PC-3 (cell line): ENCODE results near the gene RBM20. TPM values are rescaled to one million over a fixed set of nuclear protein-coding genes. Genes with fewer than 3 reads are reported as not detected.

ENCODE experiments used
- ATAC-seq: fragments of 200-7000 bp; cut with Tn5 transposase; 2 replicates; pipeline ENCODE4 v1.9.1; 2020; ENCODE audit warnings: mild to moderate bottlenecking, moderate library complexity
- BruUV-seq: library from RNA; stranded (reverse); fragments of 400-500 nt; replicated peaks from 2 replicates; lab custom pipeline; 2021; lab: Mats Ljungman, UMichigan
- CTCF ChIA-PET: fragments of 300-600 bp; sonication (Branson Sonifier 250); formaldehyde crosslinking; loops from one replicate; lab custom pipeline; 2022; ENCODE audit warnings: antibody characterized with exemption; lab: Charles Lee
- POLR2A ChIA-PET: fragments of 300-600 bp; sonication (Branson Sonifier 250); formaldehyde crosslinking; loops from one replicate; lab custom pipeline; 2022; ENCODE audit warnings: antibody characterized with exemption; ENCODE audit not compliant: unreplicated experiment; lab: Charles Lee
- DNase-seq: peaks from one replicate; pipeline ENCODE4 v3.0.0-alpha.2; 2015
- H2AFZ ChIP-seq: fragments of 300-600 bp; sonication (generic); 2 replicates; pipeline ENCODE4 v1.6.0; 2016; ENCODE audit warnings: antibody characterized with exemption, low read length
- H3F3A ChIP-seq: fragments of 300-600 bp; sonication (generic); one replicate; pipeline ENCODE4 v1.6.0; 2017; ENCODE audit warnings: antibody characterized with exemption, low read length, control low read depth, mild to moderate bottlenecking; ENCODE audit not compliant: unreplicated experiment
- H3K27ac ChIP-seq: fragments of 300-600 bp; sonication (generic); 2 replicates; pipeline ENCODE4 v1.5.1; 2016; ENCODE audit warnings: mild to moderate bottlenecking, low read length
- H3K27me3 ChIP-seq: fragments of 300-600 bp; sonication (generic); 2 replicates; pipeline ENCODE4 v1.6.1; 2016; ENCODE audit warnings: low read length, mixed read lengths
- H3K36me3 ChIP-seq: fragments of 300-600 bp; sonication (generic); 2 replicates; pipeline ENCODE4 v1.6.1; 2016; ENCODE audit warnings: low read depth, mixed run types, low read length, mixed read lengths
- H3K4me1 ChIP-seq: fragments of 300-600 bp; sonication (generic); 2 replicates; pipeline ENCODE4 v1.5.1; 2016; ENCODE audit warnings: low read length; ENCODE audit not compliant: insufficient read depth
- H3K4me2 ChIP-seq: fragments of 300-600 bp; sonication (generic); 2 replicates; pipeline ENCODE4 v1.6.0; 2016; ENCODE audit warnings: low read length
- H3K4me3 ChIP-seq: fragments of 300-600 bp; sonication (generic); 2 replicates; pipeline ENCODE4 v1.5.1; 2016; ENCODE audit warnings: mild to moderate bottlenecking, low read length, mixed read lengths
- H3K79me2 ChIP-seq: fragments of 300-600 bp; sonication (generic); 2 replicates; pipeline ENCODE4 v1.6.1; 2017; ENCODE audit warnings: low read length, mixed read lengths
- H3K9ac ChIP-seq: fragments of 300-600 bp; sonication (generic); 2 replicates; pipeline ENCODE4 v1.6.0; 2016; ENCODE audit warnings: mild to moderate bottlenecking, low read length
- H3K9me2 ChIP-seq: fragments of 300-600 bp; sonication (generic); replicated peaks from 2 replicates; pipeline ENCODE4 v1.6.1; 2016; ENCODE audit warnings: mixed run types, low read length, mixed read lengths
- H3K9me3 ChIP-seq: fragments of 300-600 bp; sonication (generic); 2 replicates; pipeline ENCODE4 v1.6.1; 2016; ENCODE audit warnings: low read length, mixed read lengths
- H4K20me1 ChIP-seq: fragments of 300-600 bp; sonication (generic); 2 replicates; pipeline ENCODE4 v1.6.1; 2016; ENCODE audit warnings: low read length, mixed read lengths
- CTCF ChIP-seq: fragments of 300-600 bp; sonication (generic); conservative IDR thresholded peaks from 2 replicates; pipeline ENCODE4 v1.5.1; 2017; ENCODE audit warnings: antibody characterized with exemption, low read depth, mild to moderate bottlenecking, low read length
- EZH2 ChIP-seq: fragments of 300-600 bp; sonication (generic); IDR thresholded peaks from one replicate; pipeline ENCODE4 v1.6.1; 2017; ENCODE audit warnings: antibody characterized with exemption, mild to moderate bottlenecking, low read length; ENCODE audit not compliant: unreplicated experiment
- EZH2phosphoT487 ChIP-seq: fragments of 300-600 bp; sonication (generic); IDR thresholded peaks from 2 replicates; pipeline ENCODE4 v1.6.1; 2018; ENCODE audit warnings: mild to moderate bottlenecking, antibody characterized with exemption, low read length, borderline replicate concordance
- intact Hi-C: fragments of 100-400 bp; cut with micrococcal nuclease; formaldehyde crosslinking; loops from 2 replicates; pipeline ENCODE4 v1.9.0; 2023
- total RNA-seq: library from RNA; depleted of rRNA; stranded (reverse); fragments of >200 nt; gene quantifications from 2 replicates; pipeline ENCODE4 v1.2.3, GENCODE V29; 2014

RBM20 gene
- total RNA-seq, 1 experiment from 2014 or later: 0.40 TPM

- DNase-seq: no peak
- Histone ChIP-seq H3K27me3 (no peaks in the 10 kb centered on the region), H3K4me1 (no peaks in the 10 kb centered on the region), H2AFZ (no peak overlapping the region), H3F3A (no peaks in the 10 kb centered on the region), H4K20me1 (no peaks in the 10 kb centered on the region), H3K79me2 (no peaks in the 10 kb centered on the region), H3K27ac (no peak overlapping the region), H3K9me2 (no peaks in the 10 kb centered on the region), H3K36me3 (no peaks in the 10 kb centered on the region), H3K9ac (no peak overlapping the region), H3K9me3 (no peaks in the 10 kb centered on the region), H3K4me3 (no peak overlapping the region), H3K4me2 (no peak overlapping the region)
- ChIA-PET POLR2A (interaction anchor here (0.6 kb wide), 1 partner anchor 171 kb away, joined by 5 read pairs; no protein-coding TSS in a partner anchor), CTCF (interaction anchor here (0.6 to 1.0 kb wide), 5 partner anchors 117 to 171 kb away, joined by 3 to 4 read pairs (median 3); no protein-coding TSS in a partner anchor)
- TF ChIP-seq CTCF (no peak), EZH2phosphoT487 (no peak), EZH2 (no peak)
- BruUV-seq: no TSS peak
- ATAC-seq: no peak; the same call in 1 of the 2 replicates
- intact Hi-C loops: loop anchor here (1.0 to 5.0 kb wide), 6 partner anchors 28 to 170 kb away; partner anchors contain the start of genes BBIP1, PDCD4 and SHOC2
Observed at GRCh38 chr10:110746969-110747608, 103.0 kb downstream of the RBM20 start.

GRCh38 chr10:110747609-110748464, 103.7 kb downstream of the RBM20 start:
- ChIA-PET CTCF (no interaction called here), POLR2A (no interaction called here)
- Histone ChIP-seq H3K9me2 (no peaks in the 10 kb centered on the region), H4K20me1 (no peaks in the 10 kb centered on the region), H3K27ac (no peak overlapping the region), H3K27me3 (no peaks in the 10 kb centered on the region), H3K36me3 (no peaks in the 10 kb centered on the region), H3K79me2 (no peaks in the 10 kb centered on the region), H3K9me3 (no peaks in the 10 kb centered on the region), H3K4me3 (no peak overlapping the region), H3K4me1 (no peaks in the 10 kb centered on the region), H3F3A (no peaks in the 10 kb centered on the region), H3K9ac (no peak overlapping the region), H3K4me2 (no peak overlapping the region), H2AFZ (no peak overlapping the region)
- no TSS peak for BruUV-seq
- no peak for TF ChIP-seq CTCF
- TF ChIP-seq EZH2phosphoT487: no peak
- no peak for TF ChIP-seq EZH2
- ATAC-seq (no peak), DNase-seq (no peak)
- intact Hi-C loops: loop anchor here (2.0 to 5.0 kb wide), 5 partner anchors 27 to 169 kb away; partner anchors contain the start of genes BBIP1, PDCD4 and SHOC2
